A549 (cell line): ENCODE results near the gene MTHFR.

Source experiments
- ATOH8 ChIP-seq: fragments of 250-450 bp; sonication (Bioruptor Pico); IDR thresholded peaks from 2 replicates; pipeline ENCODE4 v1.5.0; 2020; ENCODE audit warnings: low read depth, mild to moderate bottlenecking, moderate library complexity
- CTCF ChIP-seq: fragments of >200 bp; sonication (Bioruptor Twin); formaldehyde crosslinking; IDR thresholded peaks from 3 replicates; pipeline ENCODE4 v1.5.1; 2016
- EP300 ChIP-seq, 2 experiments: fragments of >200 bp; sonication (Bioruptor Twin); formaldehyde crosslinking; IDR thresholded peaks; 2 replicates in 1 of 2; 3 replicates in 1 of 2; pipeline ENCODE4 v1.6.1; 2016 to 2017
- MAX ChIP-seq: IDR thresholded peaks from 2 replicates; pipeline ENCODE4 v1.6.1; 2012
- TP53 ChIP-seq: fragments of 250-450 bp; sonication (Bioruptor Pico); IDR thresholded peaks from 2 replicates; pipeline ENCODE4 v1.5.0; 2021; ENCODE audit warnings: mild to moderate bottlenecking, moderate library complexity

- no peak for TF ChIP-seq EP300 (IDR thresholded peaks at IDR 0.05)
- no peak for TF ChIP-seq CTCF
- no peak for TF ChIP-seq ATOH8 (CRISPR knock-in tag)
- TF ChIP-seq MAX = no peak
- TF ChIP-seq TP53 (CRISPR knock-in tag) = no peak
Observed at GRCh38 chr1:11787804-11788436, 17.8 kb downstream of the MTHFR start.
